ENCODE measurements around the gene TBX20.
"Not testable (repeated sequence)": the region's sequence is repeated elsewhere in the genome, so short reads cannot be mapped to it uniquely, and the experiment has no call there.

DNA sequence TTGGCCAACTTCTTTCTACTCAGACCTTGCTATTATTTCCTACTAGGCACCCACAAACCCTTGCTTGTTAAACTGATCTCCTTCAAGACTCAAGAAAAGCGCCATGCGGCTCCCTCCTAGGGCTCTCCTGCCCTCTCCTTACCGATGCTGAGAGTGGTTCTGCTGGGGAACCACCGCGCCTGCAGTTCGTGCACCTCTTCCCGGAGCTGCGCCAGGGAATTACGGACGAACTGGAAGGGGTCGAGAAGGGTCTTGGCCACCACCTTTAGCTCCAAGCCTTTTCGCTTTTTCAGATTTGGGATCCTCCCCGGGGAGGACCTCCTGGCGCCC, 68.4 kb downstream of the TBX20 start:
- TF ChIP-seq, protein P1, sequence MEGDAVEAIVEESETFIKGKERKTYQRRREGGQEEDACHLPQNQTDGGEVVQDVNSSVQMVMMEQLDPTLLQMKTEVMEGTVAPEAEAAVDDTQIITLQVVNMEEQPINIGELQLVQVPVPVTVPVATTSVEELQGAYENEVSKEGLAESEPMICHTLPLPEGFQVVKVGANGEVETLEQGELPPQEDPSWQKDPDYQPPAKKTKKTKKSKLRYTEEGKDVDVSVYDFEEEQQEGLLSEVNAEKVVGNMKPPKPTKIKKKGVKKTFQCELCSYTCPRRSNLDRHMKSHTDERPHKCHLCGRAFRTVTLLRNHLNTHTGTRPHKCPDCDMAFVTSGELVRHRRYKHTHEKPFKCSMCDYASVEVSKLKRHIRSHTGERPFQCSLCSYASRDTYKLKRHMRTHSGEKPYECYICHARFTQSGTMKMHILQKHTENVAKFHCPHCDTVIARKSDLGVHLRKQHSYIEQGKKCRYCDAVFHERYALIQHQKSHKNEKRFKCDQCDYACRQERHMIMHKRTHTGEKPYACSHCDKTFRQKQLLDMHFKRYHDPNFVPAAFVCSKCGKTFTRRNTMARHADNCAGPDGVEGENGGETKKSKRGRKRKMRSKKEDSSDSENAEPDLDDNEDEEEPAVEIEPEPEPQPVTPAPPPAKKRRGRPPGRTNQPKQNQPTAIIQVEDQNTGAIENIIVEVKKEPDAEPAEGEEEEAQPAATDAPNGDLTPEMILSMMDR (IDR thresholded peaks at IDR 0.05; ENCODE audit: low read depth, low read length), result not testable (repeated sequence)
- TF ChIP-seq EZH2phosphoT487 (IDR thresholded peaks at IDR 0.05; ENCODE audit: low read depth), result not testable (repeated sequence)

Data from OCI-LY3 (cell line).